ENCODE measurements around the gene WFDC1. TPM values are rescaled to one million over a fixed set of nuclear protein-coding genes. Genes with fewer than 3 reads are reported as not detected.
"Not testable (repeated sequence)": the region's sequence is repeated elsewhere in the genome, so short reads cannot be mapped to it uniquely, and the experiment has no call there.

Gene WFDC1
- total RNA-seq, 4 donors from 2014 or later, result 0.77 to 13.3 (median 5.7) TPM

DNA sequence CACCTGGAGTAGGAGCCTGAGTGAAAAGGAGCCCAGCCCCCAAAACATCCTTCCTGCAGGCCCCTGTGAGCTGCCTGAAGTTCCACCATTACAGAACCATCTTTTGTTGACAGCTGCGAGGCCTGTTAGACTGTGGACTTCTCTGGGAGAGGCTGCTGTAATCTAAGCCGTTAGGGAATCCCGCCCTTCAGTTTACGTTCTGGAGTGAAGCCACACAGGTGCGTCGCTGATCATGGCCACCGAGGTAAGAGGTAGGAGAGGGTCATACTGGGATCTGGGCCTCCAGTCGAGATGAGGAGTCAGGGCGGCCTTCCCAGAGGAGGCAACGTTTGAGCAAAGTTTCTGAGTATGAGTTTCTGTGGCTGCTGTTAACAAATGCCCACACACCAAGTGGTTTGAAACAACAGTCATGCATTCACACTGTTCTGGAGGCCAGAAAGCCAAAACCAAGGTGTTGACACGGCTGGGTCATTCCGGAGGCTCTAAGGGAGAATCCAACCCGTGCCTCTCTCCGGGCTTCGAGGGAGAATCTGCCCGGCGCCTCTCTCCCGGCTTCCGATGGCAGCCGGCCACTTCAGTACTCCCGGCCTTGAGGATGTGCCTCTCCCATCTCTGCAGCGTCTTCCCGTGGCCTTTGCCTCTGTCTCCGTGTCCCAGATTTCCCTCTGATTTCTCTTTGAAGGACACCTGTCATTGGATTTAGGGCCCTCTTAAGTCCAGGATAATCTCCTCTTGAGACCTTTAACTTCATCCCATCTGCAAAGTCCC lies 47.0 kb downstream of the WFDC1 start:
- no peak for TF ChIP-seq POLR2A (IDR thresholded peaks at IDR 0.05)
- TF ChIP-seq, protein P1, sequence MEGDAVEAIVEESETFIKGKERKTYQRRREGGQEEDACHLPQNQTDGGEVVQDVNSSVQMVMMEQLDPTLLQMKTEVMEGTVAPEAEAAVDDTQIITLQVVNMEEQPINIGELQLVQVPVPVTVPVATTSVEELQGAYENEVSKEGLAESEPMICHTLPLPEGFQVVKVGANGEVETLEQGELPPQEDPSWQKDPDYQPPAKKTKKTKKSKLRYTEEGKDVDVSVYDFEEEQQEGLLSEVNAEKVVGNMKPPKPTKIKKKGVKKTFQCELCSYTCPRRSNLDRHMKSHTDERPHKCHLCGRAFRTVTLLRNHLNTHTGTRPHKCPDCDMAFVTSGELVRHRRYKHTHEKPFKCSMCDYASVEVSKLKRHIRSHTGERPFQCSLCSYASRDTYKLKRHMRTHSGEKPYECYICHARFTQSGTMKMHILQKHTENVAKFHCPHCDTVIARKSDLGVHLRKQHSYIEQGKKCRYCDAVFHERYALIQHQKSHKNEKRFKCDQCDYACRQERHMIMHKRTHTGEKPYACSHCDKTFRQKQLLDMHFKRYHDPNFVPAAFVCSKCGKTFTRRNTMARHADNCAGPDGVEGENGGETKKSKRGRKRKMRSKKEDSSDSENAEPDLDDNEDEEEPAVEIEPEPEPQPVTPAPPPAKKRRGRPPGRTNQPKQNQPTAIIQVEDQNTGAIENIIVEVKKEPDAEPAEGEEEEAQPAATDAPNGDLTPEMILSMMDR (IDR thresholded peaks at IDR 0.05), result no peak
- no peaks in the 10 kb centered on the region for H3K27me3 ChIP-seq
- no peaks in the 10 kb centered on the region for H3K4me1 ChIP-seq
- H3K4me3 ChIP-seq, result no peak overlapping the region
- H3K27ac ChIP-seq, result no peak overlapping the region
- H3K9me3 ChIP-seq, result no peaks in the 10 kb centered on the region
- no peaks in the 10 kb centered on the region for H3K36me3 ChIP-seq
- intact Hi-C loops (cut with DNase I; ENCODE audit: low total_unique reads), result no loop called here
- DNase-seq, result no peak

DNA sequence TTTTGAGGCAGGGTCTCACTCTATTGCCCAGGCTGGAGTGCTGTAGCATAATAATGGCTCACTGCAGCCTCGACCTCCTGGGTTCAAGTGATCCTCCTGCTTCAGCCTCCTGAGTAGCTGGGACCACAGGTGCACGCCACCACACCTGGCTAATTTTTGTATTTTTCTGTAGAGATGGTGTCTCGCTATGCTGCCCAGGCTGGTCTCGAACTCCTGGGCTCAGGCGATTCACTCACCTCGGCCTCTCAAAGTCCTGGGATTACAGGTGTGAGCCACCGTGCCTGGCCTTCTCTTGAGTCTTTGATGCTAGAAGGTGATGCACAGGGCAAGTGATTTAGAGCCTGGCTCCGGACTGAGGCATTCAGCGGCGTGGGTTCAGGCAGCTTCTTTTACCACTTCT lies 49.1 kb downstream of the WFDC1 start:
- H3K4me3 ChIP-seq; DNase-seq; H3K4me1 ChIP-seq; H3K27ac ChIP-seq; intact Hi-C loops (cut with DNase I; ENCODE audit: low total_unique reads); H3K36me3 ChIP-seq; H3K9me3 ChIP-seq; H3K27me3 ChIP-seq: not testable (repeated sequence)

- TF ChIP-seq, protein P1 (IDR thresholded peaks at IDR 0.05), result no peak
- no peak for TF ChIP-seq POLR2A (IDR thresholded peaks at IDR 0.05)
Observed at GRCh38 chr16:84344781-84345180, 50.1 kb downstream of the WFDC1 start.

DNA sequence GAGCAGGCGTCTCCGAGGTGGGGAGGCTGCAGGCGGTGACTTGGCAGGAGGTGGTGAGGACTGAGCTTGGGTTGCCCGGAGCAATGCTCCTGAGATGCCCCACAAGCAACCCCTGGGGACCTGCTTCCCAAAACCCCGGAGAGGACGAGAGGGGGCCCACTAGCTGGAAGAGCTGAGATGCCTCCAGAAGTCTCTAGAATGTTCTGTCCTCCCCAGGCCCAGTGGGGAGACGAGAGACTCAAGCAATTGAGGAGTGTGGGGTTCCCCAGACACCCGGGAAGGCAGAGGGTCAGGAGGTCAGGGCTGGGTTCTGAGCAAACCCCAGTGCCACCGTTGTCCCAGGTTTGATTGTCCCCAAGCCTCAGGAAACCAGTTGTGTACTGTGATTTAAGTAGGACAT lies 52.5 kb downstream of the WFDC1 start:
- H3K4me3 ChIP-seq, result no peak overlapping the region
- TF ChIP-seq POLR2A (IDR thresholded peaks at IDR 0.05), result no peak
- TF ChIP-seq, protein P1 (IDR thresholded peaks at IDR 0.05), result no peak
- no peaks in the 10 kb centered on the region for H3K36me3 ChIP-seq
- no peaks in the 10 kb centered on the region for H3K9me3 ChIP-seq
- no peak overlapping the region for H3K27ac ChIP-seq
- no peak for DNase-seq
- intact Hi-C loops (cut with DNase I; ENCODE audit: low total_unique reads), result no loop called here
- H3K27me3 ChIP-seq, result no peaks in the 10 kb centered on the region
- H3K4me1 ChIP-seq, result no peaks in the 10 kb centered on the region

More at GRCh38 chr16:84344781-84345180, 50.1 kb downstream of the WFDC1 start:
- intact Hi-C loops (cut with DNase I; ENCODE audit: low total_unique reads), result no loop called here
- Histone ChIP-seq H3K27me3 (no peaks in the 10 kb centered on the region), H3K27ac (no peak overlapping the region), H3K9me3 (no peaks in the 10 kb centered on the region), H3K36me3 (no peaks in the 10 kb centered on the region), H3K4me3 (no peak overlapping the region), H3K4me1 (no peaks in the 10 kb centered on the region)
- no peak for DNase-seq

DNA sequence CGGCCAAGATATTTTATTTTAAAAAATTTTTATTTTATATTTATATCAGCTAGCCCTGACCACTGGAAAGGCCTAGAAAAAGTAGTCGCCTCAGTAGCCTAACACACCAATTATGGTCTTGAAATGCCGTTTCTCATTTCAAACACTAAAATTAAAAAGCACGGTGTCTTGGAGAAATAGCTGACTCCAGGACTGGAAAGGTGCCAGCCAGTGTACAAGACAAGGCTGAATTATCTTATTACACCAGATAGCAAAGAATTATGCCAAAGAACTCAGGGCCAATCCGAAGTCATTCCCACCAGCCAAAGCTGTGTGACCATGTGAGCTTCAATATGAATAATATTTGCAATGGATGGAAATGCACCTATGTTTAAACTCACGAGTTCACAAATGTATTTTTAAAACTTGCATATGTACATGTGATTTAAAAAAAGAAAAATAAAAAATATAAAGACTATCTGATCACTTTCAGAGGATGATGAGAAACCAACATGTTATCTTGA lies 53.8 kb downstream of the WFDC1 start:
- Histone ChIP-seq H3K27me3 (no peaks in the 10 kb centered on the region), H3K4me3 (no peak overlapping the region), H3K4me1 (no peaks in the 10 kb centered on the region), H3K9me3 (no peaks in the 10 kb centered on the region), H3K27ac (no peak overlapping the region), H3K36me3 (no peaks in the 10 kb centered on the region)
- intact Hi-C loops (cut with DNase I; ENCODE audit: low total_unique reads), result no loop called here
- TF ChIP-seq POLR2A (IDR thresholded peaks at IDR 0.05), result no peak
- TF ChIP-seq, protein P1 (IDR thresholded peaks at IDR 0.05), result no peak
- no peak for DNase-seq

Data from uterus (tissue), 4 donors.